Suprapubic skin (tissue), 4 donors: ENCODE results near the gene CAMTA2.

Experiments
- CTCF ChIP-seq, 2 donors: fragments of 200-600 bp in 1 of 2; fragments of 450-650 bp in 1 of 2; sonication (generic) in 1 of 2; IDR thresholded peaks; one replicate each; pipeline ENCODE4 v1.5.1; 2016 to 2019; ENCODE audit warnings: antibody characterized with exemption in 2 of 2, mild to moderate bottlenecking in 1 of 2, moderate library complexity in 1 of 2
- EP300 ChIP-seq: sonication (generic); formaldehyde crosslinking; IDR thresholded peaks from one replicate; pipeline ENCODE4 v1.6.1; 2017; ENCODE audit warnings: antibody characterized with exemption
- POLR2A ChIP-seq, 2 donors: fragments of 450-650 bp; IDR thresholded peaks; one replicate each; pipeline ENCODE4 v1.6.1; 2017; ENCODE audit warnings: antibody characterized with exemption in 2 of 2, mild to moderate bottlenecking in 2 of 2, moderate library complexity in 2 of 2
- POLR2AphosphoS5 ChIP-seq, 3 donors: sonication (generic); formaldehyde crosslinking; IDR thresholded peaks; one replicate each; pipeline ENCODE4 v1.6.1; 2017; ENCODE audit warnings: antibody characterized with exemption in 3 of 3

DNA sequence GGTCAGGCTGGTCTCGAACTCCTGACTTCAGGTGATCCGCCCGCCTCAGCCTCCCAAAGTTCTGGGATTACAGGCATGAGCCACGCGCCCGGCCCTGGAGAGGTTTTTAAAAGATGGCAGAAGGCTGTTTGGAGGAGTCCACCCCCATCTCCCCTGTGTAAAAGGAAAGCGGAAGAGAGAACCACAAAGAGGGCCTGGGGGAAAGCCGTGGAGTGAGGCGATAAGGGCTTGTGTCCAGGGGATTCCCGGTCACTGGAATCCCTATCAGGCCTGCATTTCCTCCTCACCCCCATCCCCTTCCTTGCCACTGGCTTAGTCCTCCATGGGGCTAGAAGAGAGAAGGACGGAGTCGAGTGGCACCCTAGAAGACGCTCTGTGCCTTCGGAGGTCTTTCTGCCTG, 55.5 kb downstream of the CAMTA2 start, which contains the start of gene GP1BA:
- no peak for TF ChIP-seq CTCF (IDR thresholded peaks at IDR 0.05)
- no peak for TF ChIP-seq POLR2A (IDR thresholded peaks at IDR 0.05)
- no peak for TF ChIP-seq POLR2AphosphoS5 (IDR thresholded peaks at IDR 0.05)
- no peak for TF ChIP-seq EP300
